Loucy (cell line): Measurements from ENCODE around the gene FADS3.

Experiments used
- EZH2phosphoT487 ChIP-seq: fragments of 200-600 bp; IDR thresholded peaks from 2 replicates; pipeline ENCODE4 v1.6.1; 2018; ENCODE audit warnings: antibody characterized with exemption, mild to moderate bottlenecking, moderate library complexity, borderline replicate concordance
- TF ChIP-seq, protein P1 (sequence below): fragments of 200-600 bp; sonication (generic); conservative IDR thresholded peaks from 2 replicates; pipeline ENCODE4 v1.5.1; 2014; ENCODE audit warnings: mild to moderate bottlenecking, antibody characterized with exemption, low read length

DNA sequence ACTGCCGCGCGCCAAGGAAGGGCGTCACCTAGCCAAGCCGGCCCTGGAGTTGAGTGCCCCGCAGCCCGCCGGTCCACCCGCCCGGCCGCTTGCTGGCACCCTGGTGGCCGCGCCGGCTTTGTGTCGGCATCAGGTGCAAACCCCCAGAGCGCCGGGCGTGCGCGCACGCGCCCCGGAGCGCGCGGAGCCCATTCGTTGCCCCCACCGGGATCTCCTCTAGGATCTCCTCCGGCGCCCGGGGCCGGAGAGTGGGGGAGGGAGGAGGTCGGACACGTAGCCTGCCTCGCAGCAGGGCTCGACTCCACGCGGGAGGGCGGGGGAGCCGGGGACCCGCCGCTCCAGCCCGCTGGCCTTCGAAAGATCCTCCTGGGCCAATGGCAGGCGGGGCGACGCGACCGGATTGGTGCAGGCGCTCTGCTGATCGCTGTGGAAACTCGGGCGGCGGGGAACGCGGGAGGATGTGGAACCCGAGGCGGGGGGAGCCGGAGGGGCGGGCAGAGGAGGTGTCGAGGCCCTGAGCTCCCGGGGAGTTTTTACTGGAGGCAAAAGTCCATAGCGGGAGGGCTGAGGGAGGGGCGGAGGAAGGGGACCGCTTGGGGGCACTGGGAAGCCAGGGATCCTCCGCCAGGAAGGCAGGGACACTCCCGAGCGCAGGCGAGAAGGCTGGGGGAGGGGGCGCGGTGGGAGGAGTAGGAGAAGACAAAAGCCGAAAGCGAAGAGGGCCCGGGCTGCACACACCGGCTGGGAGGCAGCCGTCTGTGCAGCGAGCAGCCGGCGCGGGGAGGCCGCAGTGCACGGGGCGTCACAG is 63.6 kb downstream of the FADS3 start, which contains the start of gene FADS2:
- TF ChIP-seq, protein P1, sequence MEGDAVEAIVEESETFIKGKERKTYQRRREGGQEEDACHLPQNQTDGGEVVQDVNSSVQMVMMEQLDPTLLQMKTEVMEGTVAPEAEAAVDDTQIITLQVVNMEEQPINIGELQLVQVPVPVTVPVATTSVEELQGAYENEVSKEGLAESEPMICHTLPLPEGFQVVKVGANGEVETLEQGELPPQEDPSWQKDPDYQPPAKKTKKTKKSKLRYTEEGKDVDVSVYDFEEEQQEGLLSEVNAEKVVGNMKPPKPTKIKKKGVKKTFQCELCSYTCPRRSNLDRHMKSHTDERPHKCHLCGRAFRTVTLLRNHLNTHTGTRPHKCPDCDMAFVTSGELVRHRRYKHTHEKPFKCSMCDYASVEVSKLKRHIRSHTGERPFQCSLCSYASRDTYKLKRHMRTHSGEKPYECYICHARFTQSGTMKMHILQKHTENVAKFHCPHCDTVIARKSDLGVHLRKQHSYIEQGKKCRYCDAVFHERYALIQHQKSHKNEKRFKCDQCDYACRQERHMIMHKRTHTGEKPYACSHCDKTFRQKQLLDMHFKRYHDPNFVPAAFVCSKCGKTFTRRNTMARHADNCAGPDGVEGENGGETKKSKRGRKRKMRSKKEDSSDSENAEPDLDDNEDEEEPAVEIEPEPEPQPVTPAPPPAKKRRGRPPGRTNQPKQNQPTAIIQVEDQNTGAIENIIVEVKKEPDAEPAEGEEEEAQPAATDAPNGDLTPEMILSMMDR = no peak; the same call in 1 of the 2 replicates
- no peak for TF ChIP-seq EZH2phosphoT487
